Measurements from ENCODE around the gene BMAL1. TPM values are rescaled to one million over a fixed set of nuclear protein-coding genes. Genes with fewer than 3 reads are reported as not detected.
A peak's percentile ranks its signal among the peaks of the same experiment; 100 is the strongest.

The BMAL1 gene
- polyA plus RNA-seq, 3 donors, result 10.2 to 43.4 (median 11.5) TPM

GRCh38 chr11:13320688-13321087, 43.1 kb downstream of the BMAL1 start:
- peaks cover 98% of the 10 kb centered on the region for H4K20me1 ChIP-seq (ENCODE audit: insufficient read depth, low read length)
- no peaks in the 10 kb centered on the region for H3K9me3 ChIP-seq (replicated peaks in 1 of 2; ENCODE audit: control insufficient read depth in 1 of 2, insufficient read depth in 1 of 2, low read length in 2 of 2)
- H3K27me3 ChIP-seq (ENCODE audit: control insufficient read depth in 2 of 2, insufficient read depth in 2 of 2, low read length in 2 of 2), result no peaks in the 10 kb centered on the region
- intact Hi-C loops (cut with micrococcal nuclease), result no loop called here
- H2AFZ ChIP-seq (ENCODE audit: insufficient read depth, low read depth, low read length, poor library complexity, severe bottlenecking), result no peak overlapping the region
- H3K79me2 ChIP-seq (ENCODE audit: insufficient read depth, low read length), result peaks cover 55% of the 10 kb centered on the region
- H3K4me3 Mint-ChIP-seq, result no peak overlapping the region
- peaks cover 4 to 8% of the 10 kb centered on the region in 2 donors for H3K4me1 ChIP-seq (ENCODE audit: control insufficient read depth in 1 of 2, insufficient read depth in 2 of 2, low read length in 2 of 2)
- H3K9me3 Mint-ChIP-seq, result no peaks in the 10 kb centered on the region
- no CpG with 5 or more reads among the region's 3 CpGs for WGBS (ENCODE audit: insufficient coverage)
- peaks cover 2 to 36% of the 10 kb centered on the region in 2 donors for H3K36me3 ChIP-seq (replicated peaks in 1 of 2; ENCODE audit: control insufficient read depth in 1 of 2, insufficient read depth in 2 of 2, low read length in 2 of 2)
- H3K36me3 Mint-ChIP-seq, result peaks cover 38 to 39% of the 10 kb centered on the region in 2 donors
- no peak overlapping the region for H3K4me3 ChIP-seq (replicated peaks in 1 of 3; ENCODE audit: low read depth in 2 of 3, low read length in 3 of 3)
- H3K4me1 Mint-ChIP-seq, result peaks cover 21% of the 10 kb centered on the region
- H3K27ac Mint-ChIP-seq, result no peak overlapping the region
- H3K9ac ChIP-seq (ENCODE audit: insufficient read depth, low read length, poor library complexity, severe bottlenecking), result no peak overlapping the region
- DNase-seq, result no peak
- no peak overlapping the region for H3K4me2 ChIP-seq (replicated peaks; ENCODE audit: extremely low read depth, low read length, poor library complexity, severe bottlenecking)
- peaks cover 0 to 3% (median 2%) of the 10 kb centered on the region in 3 donors for H3K27me3 Mint-ChIP-seq (ENCODE audit: low read depth in 3 of 3)
- TF ChIP-seq CTCF (IDR thresholded peaks at IDR 0.05), result no peak
- H3K27ac ChIP-seq (ENCODE audit: low read depth in 1 of 2, low read length in 2 of 2), result peak overlapping the region in 1 of 2 donors; percentile 24

GRCh38 chr11:13321431-13321830, 43.8 kb downstream of the BMAL1 start:
- Histone ChIP-seq H3K79me2 (ENCODE audit: insufficient read depth, low read length) (peaks cover 48% of the 10 kb centered on the region), H3K4me2 (replicated peaks; ENCODE audit: extremely low read depth, low read length, poor library complexity, severe bottlenecking) (no peak overlapping the region), H4K20me1 (ENCODE audit: insufficient read depth, low read length) (peaks cover 95% of the 10 kb centered on the region), H3K27me3 (ENCODE audit: control insufficient read depth in 2 of 2, insufficient read depth in 2 of 2, low read length in 2 of 2) (no peaks in the 10 kb centered on the region), H2AFZ (ENCODE audit: insufficient read depth, low read depth, low read length, poor library complexity, severe bottlenecking) (no peak overlapping the region), H3K9ac (ENCODE audit: insufficient read depth, low read length, poor library complexity, severe bottlenecking) (no peak overlapping the region), H3K36me3 (replicated peaks in 1 of 2; ENCODE audit: control insufficient read depth in 1 of 2, insufficient read depth in 2 of 2, low read length in 2 of 2) (peaks cover 5 to 36% of the 10 kb centered on the region in 2 donors), H3K9me3 (replicated peaks in 1 of 2; ENCODE audit: control insufficient read depth in 1 of 2, insufficient read depth in 1 of 2, low read length in 2 of 2) (no peaks in the 10 kb centered on the region), H3K4me3 (replicated peaks in 1 of 3; ENCODE audit: low read depth in 2 of 3, low read length in 3 of 3) (no peak overlapping the region), H3K27ac (ENCODE audit: low read depth in 1 of 2, low read length in 2 of 2) (no peak overlapping the region), H3K4me1 (ENCODE audit: control insufficient read depth in 1 of 2, insufficient read depth in 2 of 2, low read length in 2 of 2) (peaks cover 4 to 8% of the 10 kb centered on the region in 2 donors)
- Mint-ChIP-seq H3K27ac (peak overlapping the region in 1 of 7 donors; percentile 18), H3K4me1 (peaks cover 16% of the 10 kb centered on the region), H3K9me3 (peaks cover 0 to 2% (median 0%) of the 10 kb centered on the region in 7 donors), H3K4me3 (no peak overlapping the region), H3K36me3 (peaks cover 36 to 39% of the 10 kb centered on the region in 2 donors), H3K27me3 (ENCODE audit: low read depth in 3 of 3) (peaks cover 0 to 3% (median 3%) of the 10 kb centered on the region in 3 donors)
- intact Hi-C loops (cut with micrococcal nuclease), result no loop called here
- no peak for TF ChIP-seq CTCF (IDR thresholded peaks at IDR 0.05)
- WGBS (ENCODE audit: insufficient coverage), result 100% methylated on average over 2 of the region's 2 CpGs
- DNase-seq, result no peak

Measured in CD14-positive monocyte (primary cell).